ENCODE results near the gene RAD52.

DNA sequence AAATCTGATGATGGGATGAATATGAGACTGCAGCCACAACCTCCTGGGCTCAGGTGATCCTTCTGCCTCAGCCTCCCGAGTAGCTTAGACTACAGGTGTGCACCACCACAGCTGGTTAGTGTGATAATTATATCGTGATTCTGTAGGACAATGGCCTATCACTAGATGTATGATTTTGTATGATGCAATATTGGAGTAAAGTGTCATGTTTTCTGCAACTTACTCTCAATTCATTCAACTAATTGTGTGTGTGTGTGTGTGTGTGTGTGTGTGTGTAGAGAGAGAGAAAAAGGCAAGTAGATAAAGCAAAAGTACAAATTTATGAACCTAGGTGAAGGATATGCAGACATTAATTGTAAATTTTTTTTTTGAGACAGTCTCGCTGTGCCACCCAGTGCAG is 10.7 kb downstream of the RAD52 start:
- TF ChIP-seq, protein P1, sequence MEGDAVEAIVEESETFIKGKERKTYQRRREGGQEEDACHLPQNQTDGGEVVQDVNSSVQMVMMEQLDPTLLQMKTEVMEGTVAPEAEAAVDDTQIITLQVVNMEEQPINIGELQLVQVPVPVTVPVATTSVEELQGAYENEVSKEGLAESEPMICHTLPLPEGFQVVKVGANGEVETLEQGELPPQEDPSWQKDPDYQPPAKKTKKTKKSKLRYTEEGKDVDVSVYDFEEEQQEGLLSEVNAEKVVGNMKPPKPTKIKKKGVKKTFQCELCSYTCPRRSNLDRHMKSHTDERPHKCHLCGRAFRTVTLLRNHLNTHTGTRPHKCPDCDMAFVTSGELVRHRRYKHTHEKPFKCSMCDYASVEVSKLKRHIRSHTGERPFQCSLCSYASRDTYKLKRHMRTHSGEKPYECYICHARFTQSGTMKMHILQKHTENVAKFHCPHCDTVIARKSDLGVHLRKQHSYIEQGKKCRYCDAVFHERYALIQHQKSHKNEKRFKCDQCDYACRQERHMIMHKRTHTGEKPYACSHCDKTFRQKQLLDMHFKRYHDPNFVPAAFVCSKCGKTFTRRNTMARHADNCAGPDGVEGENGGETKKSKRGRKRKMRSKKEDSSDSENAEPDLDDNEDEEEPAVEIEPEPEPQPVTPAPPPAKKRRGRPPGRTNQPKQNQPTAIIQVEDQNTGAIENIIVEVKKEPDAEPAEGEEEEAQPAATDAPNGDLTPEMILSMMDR (conservative IDR thresholded peaks at IDR 0.05): no peak
- no peak for TF ChIP-seq ZFX (IDR thresholded peaks at IDR 0.05)
